A549 (cell line): Measurements from ENCODE around the gene ZNF407. TPM values are rescaled to one million over a fixed set of nuclear protein-coding genes. Genes with fewer than 3 reads are reported as not detected.

ENCODE experiments used
- ATAC-seq, 2 experiments: fragments of 200-7000 bp in 1 of 2; fragments of >200 bp in 1 of 2; cut with Nextera tagmentation in 1 of 2; cut with Tn5 transposase in 1 of 2; 3 replicates each; pipeline versions ENCODE4 v1.8.0 to v1.9.1; 2018 to 2020; ENCODE audit warnings: mild to moderate bottlenecking in 1 of 2, moderate library complexity in 1 of 2
- CTCF ChIA-PET: fragments of 300-600 bp; sonication (Branson Sonifier 250); formaldehyde crosslinking; extraction: SDS; loops from one replicate; lab custom pipeline; 2021; ENCODE audit warnings: antibody characterized with exemption, inconsistent platforms; lab: Yijun Ruan, JAX
- POLR2A ChIA-PET: fragments of 350-600 bp; formaldehyde crosslinking; extraction: SDS; loops from one replicate; lab custom pipeline; 2021; ENCODE audit warnings: antibody characterized with exemption, inconsistent platforms; lab: Yijun Ruan, JAX
- DNase-seq, 2 experiments: peaks; one replicate each; pipeline versions ENCODE4 v3.0.0 to v3.0.0-alpha.2; 2011 to 2016; ENCODE audit warnings: low read depth in 1 of 2, low spot score in 1 of 2
- FAIRE-seq: peaks from 2 replicates; lab custom pipeline; 2011; peaks lifted over from hg19 to GRCh38; lab: Jason Lieb, UNC
- H3K27ac ChIP-seq, 2 experiments: fragments of >200 bp; sonication (Bioruptor Twin); formaldehyde crosslinking; 3 replicates each; pipeline ENCODE4 v1.5.1; 2016 to 2017
- H3K4me1 ChIP-seq: fragments of >200 bp; sonication (Bioruptor Twin); formaldehyde crosslinking; 3 replicates; pipeline ENCODE4 v1.6.1; 2016
- H3K4me2 ChIP-seq: fragments of >200 bp; sonication (Bioruptor Twin); formaldehyde crosslinking; 3 replicates; pipeline ENCODE4 v1.6.1; 2016
- H3K4me3 ChIP-seq: fragments of >200 bp; sonication (Bioruptor Twin); formaldehyde crosslinking; 3 replicates; pipeline ENCODE4 v1.5.1; 2016
- H3K9me3 ChIP-seq: fragments of >200 bp; sonication (Bioruptor Twin); formaldehyde crosslinking; 3 replicates; pipeline ENCODE4 v1.6.1; 2016
- ATOH8 ChIP-seq: fragments of 250-450 bp; sonication (Bioruptor Pico); IDR thresholded peaks from 2 replicates; pipeline ENCODE4 v1.5.0; 2020; ENCODE audit warnings: low read depth, mild to moderate bottlenecking, moderate library complexity
- BHLHE40 ChIP-seq: IDR thresholded peaks from 2 replicates; pipeline ENCODE4 v1.6.1; 2012; ENCODE audit warnings: low read depth, low read length, inconsistent platforms
- CHD4 ChIP-seq: fragments of 200-600 bp; sonication (generic); IDR thresholded peaks from 2 replicates; pipeline ENCODE4 v1.6.1; 2016; ENCODE audit warnings: antibody characterized with exemption, mild to moderate bottlenecking, borderline replicate concordance
- EHF ChIP-seq: fragments of 250-450 bp; sonication (Bioruptor Pico); IDR thresholded peaks from 2 replicates; pipeline ENCODE4 v1.5.0; 2020; ENCODE audit warnings: mild to moderate bottlenecking
- ESRRA ChIP-seq: fragments of 150-350 bp; IDR thresholded peaks from 2 replicates; pipeline ENCODE4 v1.6.1; 2014; ENCODE audit warnings: mild to moderate bottlenecking, low read length, borderline replicate concordance
- FOSL2 ChIP-seq, 2 experiments: fragments of 450-650 bp in 1 of 2; fragments of >200 bp in 1 of 2; sonication (Bioruptor Twin) in 1 of 2; formaldehyde crosslinking; IDR thresholded peaks; 2 replicates each; pipeline versions ENCODE4 v1.5.0 to v1.6.1; 2016 to 2020; ENCODE audit warnings: mild to moderate bottlenecking in 1 of 2, moderate library complexity in 1 of 2
- HEYL ChIP-seq: fragments of 250-450 bp; sonication (Bioruptor Pico); IDR thresholded peaks from 2 replicates; pipeline ENCODE4 v1.8.0; 2021; ENCODE audit warnings: mild to moderate bottlenecking, moderate library complexity
- HMGXB4 ChIP-seq: fragments of 250-450 bp; sonication (Bioruptor Pico); IDR thresholded peaks from 2 replicates; pipeline ENCODE4 v1.5.0; 2021; ENCODE audit warnings: mild to moderate bottlenecking, moderate library complexity, borderline replicate concordance
- HOXB5 ChIP-seq: fragments of 250-450 bp; sonication (Bioruptor Pico); IDR thresholded peaks from 2 replicates; pipeline ENCODE4 v1.5.0; 2020; ENCODE audit warnings: mild to moderate bottlenecking, moderate library complexity
- JUN ChIP-seq, 2 experiments: fragments of >200 bp; sonication (Bioruptor Twin); formaldehyde crosslinking; IDR thresholded peaks; 2 replicates in 1 of 2; 3 replicates in 1 of 2; pipeline ENCODE4 v1.6.1; 2016 to 2017
- JUNB ChIP-seq: fragments of >200 bp; sonication (Bioruptor Twin); formaldehyde crosslinking; IDR thresholded peaks from 2 replicates; pipeline ENCODE4 v1.6.1; 2016
- KDM1A ChIP-seq: fragments of 200-600 bp; sonication (generic); IDR thresholded peaks from 2 replicates; pipeline ENCODE4 v1.6.1; 2016; ENCODE audit warnings: low read depth, mild to moderate bottlenecking
- KDM5A ChIP-seq: fragments of 200-600 bp; sonication (generic); IDR thresholded peaks from 2 replicates; pipeline ENCODE4 v1.6.1; 2016; ENCODE audit warnings: antibody characterized with exemption, mild to moderate bottlenecking
- MAFK ChIP-seq: fragments of 450-650 bp; IDR thresholded peaks from 2 replicates; pipeline ENCODE4 v1.6.1; 2014; ENCODE audit not compliant: partially characterized antibody
- MYC ChIP-seq: IDR thresholded peaks from 2 replicates; pipeline ENCODE4 v1.6.1; 2012; ENCODE audit warnings: mild to moderate bottlenecking, inconsistent platforms, low read length, improper control_type of control experiment, borderline replicate concordance
- NFE2L2 ChIP-seq: fragments of 150-350 bp; conservative IDR thresholded peaks from 2 replicates; pipeline ENCODE4 v1.6.1; 2014; ENCODE audit warnings: low read length
- POLR2A ChIP-seq: IDR thresholded peaks from 2 replicates; pipeline ENCODE4 v1.6.1; 2012; ENCODE audit warnings: mild to moderate bottlenecking, low read length
- POLR2AphosphoS2 ChIP-seq: conservative IDR thresholded peaks from 2 replicates; pipeline ENCODE4 v1.6.1; 2012; ENCODE audit warnings: low read length, improper control_type of control experiment, inconsistent platforms
- RCOR1 ChIP-seq: fragments of 150-350 bp; IDR thresholded peaks from 2 replicates; pipeline ENCODE4 v1.6.1; 2014; ENCODE audit warnings: antibody characterized with exemption, low read length, low read depth
- SMC3 ChIP-seq: fragments of >200 bp; sonication (Bioruptor Twin); formaldehyde crosslinking; IDR thresholded peaks from 3 replicates; pipeline ENCODE4 v1.6.1; 2018; ENCODE audit warnings: inconsistent platforms
- TP53 ChIP-seq: fragments of 250-450 bp; sonication (Bioruptor Pico); IDR thresholded peaks from 2 replicates; pipeline ENCODE4 v1.5.0; 2021; ENCODE audit warnings: mild to moderate bottlenecking, moderate library complexity
- ZC3H11A ChIP-seq: fragments of 450-650 bp; IDR thresholded peaks from 2 replicates; pipeline ENCODE4 v1.6.1; 2014; ENCODE audit warnings: antibody characterized with exemption, mild to moderate bottlenecking
- ZFP36 ChIP-seq: fragments of 450-650 bp; IDR thresholded peaks from 2 replicates; pipeline ENCODE4 v1.6.1; 2014; ENCODE audit warnings: borderline replicate concordance; ENCODE audit not compliant: partially characterized antibody
- WGBS: methylation state at CpG from one replicate; pipeline ENCODE4 v1.1.6; 2017; ENCODE audit errors: missing lambda C conversion rate; 5-methylcytosine and 5-hydroxymethylcytosine counted together
- polyA plus RNA-seq, 4 experiments: library from polyadenylated mRNA; depleted of rRNA in 3 of 4; stranded (reverse); fragments of >200 nt; fragmentation: RNase III in 1 of 4; extraction: RNeasy Plus Mini Kit Qiagen cat#74134 plus additional on column Dnase treatment in 1 of 4; gene quantifications; 2 replicates in 3 of 4; 3 replicates in 1 of 4; pipeline ENCODE4 v1.2.3, GENCODE V29; 2011 to 2017
- TF ChIP-seq, protein P1 (sequence below): fragments of 450-650 bp; IDR thresholded peaks from 2 replicates; pipeline ENCODE4 v1.6.1; 2014; ENCODE audit warnings: antibody characterized with exemption
- TF ChIP-seq, protein P2 (sequence below): fragments of >200 bp; sonication (Bioruptor Twin); formaldehyde crosslinking; IDR thresholded peaks from 2 replicates; pipeline ENCODE4 v1.6.1; 2016

The ZNF407 gene
- polyA plus RNA-seq, 2 of the 4 experiments (the other 2 are of a cell fraction) = 2.5 to 3.0 TPM

DNA sequence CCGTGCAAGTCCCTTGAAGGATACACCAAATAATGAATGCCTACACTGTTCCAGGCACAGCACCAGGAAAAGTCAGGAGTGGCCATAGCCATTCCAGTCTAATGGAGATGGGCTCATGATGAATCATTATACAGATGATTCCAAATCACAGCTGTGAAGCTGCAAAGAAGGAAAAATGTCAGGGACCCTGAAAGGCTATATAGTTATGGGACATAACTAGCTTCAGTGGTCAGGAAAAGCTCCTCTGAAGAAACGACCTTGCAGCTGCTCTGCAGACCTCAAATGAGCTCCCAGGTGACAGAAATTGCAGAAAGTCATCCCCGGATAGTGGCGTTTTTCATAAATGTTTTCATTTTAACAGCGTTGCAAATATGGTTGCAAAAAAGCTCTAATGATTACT is 410.5 kb downstream of the ZNF407 start:
- ChIA-PET CTCF (interaction anchor here (0.6 to 1.2 kb wide), 2 partner anchors 18 to 33 kb away, joined by 3 to 6 read pairs; no protein-coding TSS in a partner anchor), POLR2A (no interaction called here)
- H3K4me3 ChIP-seq = no peak overlapping the region
- TF ChIP-seq JUNB = no peak
- H3K27ac ChIP-seq = no peak overlapping the region
- 73% methylated on average over 5 of the region's 5 CpGs for WGBS
- H3K4me2 ChIP-seq = no peak overlapping the region
- FAIRE-seq (no peak), DNase-seq (no peak), ATAC-seq (no peak)
- H3K4me1 ChIP-seq = no peaks in the 10 kb centered on the region
- H3K9me3 ChIP-seq = no peaks in the 10 kb centered on the region

GRCh38 chr18:75009296-75009695 is 411.6 kb downstream of the ZNF407 start:
- FAIRE-seq (no peak), ATAC-seq (no peak), DNase-seq (no peak)
- Histone ChIP-seq H3K27ac (no peak overlapping the region), H3K4me2 (no peak overlapping the region), H3K4me3 (no peak overlapping the region), H3K9me3 (no peaks in the 10 kb centered on the region), H3K4me1 (no peaks in the 10 kb centered on the region)
- ChIA-PET POLR2A (no interaction called here), CTCF (no interaction called here)
- WGBS = 47% methylated on average over 2 of the region's 2 CpGs
- no peak for TF ChIP-seq KDM5A
- TF ChIP-seq CHD4 = no peak
- no peak for TF ChIP-seq ZFP36
- no peak for TF ChIP-seq TP53 (CRISPR knock-in tag)
- TF ChIP-seq MYC = no peak
- no peak for TF ChIP-seq RCOR1
- TF ChIP-seq, protein P1, sequence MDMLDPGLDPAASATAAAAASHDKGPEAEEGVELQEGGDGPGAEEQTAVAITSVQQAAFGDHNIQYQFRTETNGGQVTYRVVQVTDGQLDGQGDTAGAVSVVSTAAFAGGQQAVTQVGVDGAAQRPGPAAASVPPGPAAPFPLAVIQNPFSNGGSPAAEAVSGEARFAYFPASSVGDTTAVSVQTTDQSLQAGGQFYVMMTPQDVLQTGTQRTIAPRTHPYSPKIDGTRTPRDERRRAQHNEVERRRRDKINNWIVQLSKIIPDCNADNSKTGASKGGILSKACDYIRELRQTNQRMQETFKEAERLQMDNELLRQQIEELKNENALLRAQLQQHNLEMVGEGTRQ = no peak
- no peak for TF ChIP-seq KDM1A
- no peak for TF ChIP-seq HEYL (CRISPR knock-in tag)
- TF ChIP-seq ATOH8 = no peak
- TF ChIP-seq BHLHE40 = no peak

DNA sequence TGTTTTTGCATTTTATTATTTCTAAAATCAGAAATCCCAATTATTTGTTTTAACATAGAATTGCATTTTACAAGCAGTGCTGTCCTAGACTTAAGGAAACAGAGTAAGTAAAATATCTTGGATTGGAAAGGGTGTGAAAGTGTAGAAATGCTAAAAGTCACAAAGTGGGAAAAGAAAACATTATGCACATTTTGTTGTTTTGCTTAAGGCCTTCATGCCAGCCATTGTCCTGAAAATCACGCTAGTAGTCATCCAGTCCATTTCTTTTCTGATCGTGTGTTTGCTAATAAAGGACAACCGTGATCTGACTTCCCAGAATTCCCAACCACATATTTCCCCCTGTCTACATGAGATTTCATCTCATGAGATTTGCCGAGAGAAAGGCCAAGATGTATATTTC is 412.2 kb downstream of the ZNF407 start:
- ChIA-PET CTCF (no interaction called here), POLR2A (no interaction called here)
- no peak overlapping the region for H3K4me3 ChIP-seq
- TF ChIP-seq SMC3 (no peak), NFE2L2 (no peak), JUN (IDR thresholded peaks at IDR 0.05) (no peak), MAFK (no peak), HOXB5 (CRISPR knock-in tag) (no peak), ESRRA (no peak), EHF (CRISPR knock-in tag) (no peak), ZC3H11A (no peak), POLR2AphosphoS2 (no peak), MYC (no peak), FOSL2 (IDR thresholded peaks at IDR 0.05) (no peak), FOSL2 (CRISPR knock-in tag; IDR thresholded peaks at IDR 0.05) (no peak), ATOH8 (no peak), HMGXB4 (CRISPR knock-in tag) (no peak), POLR2A (no peak)
- TF ChIP-seq, protein P1 = no peak
- TF ChIP-seq, protein P2, sequence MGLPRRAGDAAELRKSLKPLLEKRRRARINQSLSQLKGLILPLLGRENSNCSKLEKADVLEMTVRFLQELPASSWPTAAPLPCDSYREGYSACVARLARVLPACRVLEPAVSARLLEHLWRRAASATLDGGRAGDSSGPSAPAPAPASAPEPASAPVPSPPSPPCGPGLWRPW = no peak
- FAIRE-seq (no peak), ATAC-seq (no peak), DNase-seq (no peak)
- H3K27ac ChIP-seq = no peak overlapping the region
- WGBS = 71% methylated on average over 4 of the region's 4 CpGs
- no peaks in the 10 kb centered on the region for H3K4me1 ChIP-seq
- H3K4me2 ChIP-seq = no peak overlapping the region
- H3K9me3 ChIP-seq = no peaks in the 10 kb centered on the region
